Heart left ventricle (tissue), 13 donors: ENCODE measurements around the gene LRP2.

Source experiments
- POLR2A ChIP-seq, 2 donors: fragments of 450-650 bp; IDR thresholded peaks; one replicate each; pipeline ENCODE4 v1.6.1; 2017; ENCODE audit warnings: antibody characterized with exemption in 2 of 2, mild to moderate bottlenecking in 2 of 2, moderate library complexity in 2 of 2
- TF ChIP-seq, protein P1 (sequence below), 12 donors: fragments of 200-600 bp; sonication (generic) in 4 of 12; IDR thresholded peaks; one replicate each; pipeline versions ENCODE4 v1.5.0 to v1.8.0; 2018 to 2022; ENCODE audit warnings: antibody characterized with exemption in 12 of 12, mild to moderate bottlenecking in 5 of 12
- donor health status: ischemic (EF 13 %, LVEDD 7.1; RV severe dilation, severe dysfunction).
- donor health status: DM: no; HTN: yes; CAD: no.
- donor health status: DM: no; HTN: no; CAD: no.
- donor health status: ischemic (EF 25% LVEDD 6.9; RV normal size, moderate dysfunction).
- donor health status: ischemic (EF 25% LVEDD 5.7; RV mildly dilated, moderate dysfunction).
- donor health status: ischemic (EF 35%, LVEDD 5.7; RV mildly dilated, moderate dysfunction).
- donor health status: nonischemic (EF 11% LVEDD 7.7; RV severe dilation, severe dysfunction).
- donor health status: DM: yes; HTN: yes; CAD: no.
- donor health status: PGD.
- donor health status: ischemic (EF 29% LVEDD 5.4; RV normal size, mild dysfunction).
- donor health status: nonischemic (EF 23%, LVEDD 6.1; RV moderate dilation, normal function).

- no peak for TF ChIP-seq POLR2A (IDR thresholded peaks at IDR 0.05)
- TF ChIP-seq, protein P1, sequence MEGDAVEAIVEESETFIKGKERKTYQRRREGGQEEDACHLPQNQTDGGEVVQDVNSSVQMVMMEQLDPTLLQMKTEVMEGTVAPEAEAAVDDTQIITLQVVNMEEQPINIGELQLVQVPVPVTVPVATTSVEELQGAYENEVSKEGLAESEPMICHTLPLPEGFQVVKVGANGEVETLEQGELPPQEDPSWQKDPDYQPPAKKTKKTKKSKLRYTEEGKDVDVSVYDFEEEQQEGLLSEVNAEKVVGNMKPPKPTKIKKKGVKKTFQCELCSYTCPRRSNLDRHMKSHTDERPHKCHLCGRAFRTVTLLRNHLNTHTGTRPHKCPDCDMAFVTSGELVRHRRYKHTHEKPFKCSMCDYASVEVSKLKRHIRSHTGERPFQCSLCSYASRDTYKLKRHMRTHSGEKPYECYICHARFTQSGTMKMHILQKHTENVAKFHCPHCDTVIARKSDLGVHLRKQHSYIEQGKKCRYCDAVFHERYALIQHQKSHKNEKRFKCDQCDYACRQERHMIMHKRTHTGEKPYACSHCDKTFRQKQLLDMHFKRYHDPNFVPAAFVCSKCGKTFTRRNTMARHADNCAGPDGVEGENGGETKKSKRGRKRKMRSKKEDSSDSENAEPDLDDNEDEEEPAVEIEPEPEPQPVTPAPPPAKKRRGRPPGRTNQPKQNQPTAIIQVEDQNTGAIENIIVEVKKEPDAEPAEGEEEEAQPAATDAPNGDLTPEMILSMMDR (IDR thresholded peaks at IDR 0.05) = no peak
These were observed 10.2 kb upstream of the LRP2 start for GRCh38 chr2:169372561-169372960.
